H1 (cell line): ENCODE data around the gene SLAMF6. TPM values are rescaled to one million over a fixed set of nuclear protein-coding genes. Genes with fewer than 3 reads are reported as not detected.

Experiments used
- CTCF ChIA-PET: fragments of 300-600 bp; sonication (Branson Sonifier 250); formaldehyde crosslinking; loops from one replicate; lab custom pipeline; 2021; ENCODE audit not compliant: partially characterized antibody; lab: Charles Lee
- POLR2A ChIA-PET: fragments of 300-600 bp; sonication (Branson Sonifier 250); formaldehyde crosslinking; loops from one replicate; lab custom pipeline; 2021; ENCODE audit warnings: inconsistent platforms; ENCODE audit not compliant: partially characterized antibody; lab: Charles Lee
- DNase-seq, 2 experiments: peaks; one replicate each; pipeline versions ENCODE4 v3.0.0 to v3.0.0-alpha.2; 2010 to 2022; ENCODE audit warnings: low spot score in 2 of 2, low read depth in 1 of 2, mixed read lengths in 1 of 2
- FAIRE-seq: peaks from 2 replicates; lab custom pipeline; 2011; peaks lifted over from hg19 to GRCh38; lab: Jason Lieb, UNC
- H2AFZ ChIP-seq: 2 replicates; pipeline ENCODE4 v1.8.1; 2012; ENCODE audit warnings: low read length, inconsistent platforms
- H2AK5ac ChIP-seq: 2 replicates; pipeline ENCODE4 v1.6.1; 2013; ENCODE audit warnings: low read depth, low read length
- H2BK120ac ChIP-seq: replicated peaks from 2 replicates; pipeline ENCODE3; 2013; ENCODE audit warnings: low read depth, low read length, inconsistent platforms
- H2BK12ac ChIP-seq: 2 replicates; pipeline ENCODE4 v1.6.1; 2013; ENCODE audit warnings: low read depth, low read length
- H2BK15ac ChIP-seq: 2 replicates; pipeline ENCODE4 v1.6.1; 2013; ENCODE audit warnings: low read length
- H2BK20ac ChIP-seq: 2 replicates; pipeline ENCODE4 v1.6.1; 2013; ENCODE audit warnings: low read length
- H2BK5ac ChIP-seq: 2 replicates; pipeline ENCODE4 v1.6.1; 2013; ENCODE audit warnings: low read depth, low read length
- H3K14ac ChIP-seq: 2 replicates; pipeline ENCODE4 v1.6.1; 2013; ENCODE audit warnings: inconsistent platforms; ENCODE audit not compliant: insufficient read length
- H3K18ac ChIP-seq: 2 replicates; pipeline ENCODE4 v1.6.1; 2013; ENCODE audit warnings: low read length; ENCODE audit errors: extremely low read depth
- H3K23ac ChIP-seq: 2 replicates; pipeline ENCODE4 v1.6.1; 2013; ENCODE audit warnings: inconsistent platforms; ENCODE audit not compliant: insufficient read length
- H3K23me2 ChIP-seq: 2 replicates; pipeline ENCODE4 v1.6.1; 2013; ENCODE audit warnings: low read depth, low read length
- H3K27ac ChIP-seq: 2 replicates; pipeline ENCODE4 v1.6.1; 2011; ENCODE audit warnings: low read depth, low read length, inconsistent platforms
- H3K27me3 ChIP-seq, 4 experiments: replicated peaks in 1 of 4; 1 replicate in 1 of 4; 2 replicates in 3 of 4; pipeline versions ENCODE4 v1.6.1 to v1.8.1; 2011 to 2013; ENCODE audit warnings: low read length in 3 of 4, mild to moderate bottlenecking in 3 of 4, inconsistent platforms in 2 of 4, mixed read lengths in 2 of 4, moderate library complexity in 1 of 4; ENCODE audit not compliant: control insufficient read depth in 3 of 4, insufficient read depth in 3 of 4; ENCODE audit errors: extremely low read depth in 1 of 4
- H3K36me3 ChIP-seq, 4 experiments: 2 replicates each; pipeline versions ENCODE4 v1.6.1 to v1.8.1; 2011 to 2013; ENCODE audit warnings: mild to moderate bottlenecking in 4 of 4, low read length in 3 of 4, moderate library complexity in 2 of 4, control low read depth in 1 of 4, inconsistent platforms in 1 of 4; ENCODE audit not compliant: insufficient read depth in 4 of 4, control insufficient read depth in 2 of 4
- H3K4ac ChIP-seq: replicated peaks from 2 replicates; pipeline ENCODE3; 2013; ENCODE audit warnings: low read length, low read depth, mixed read lengths, inconsistent platforms; ENCODE audit not compliant: insufficient read length
- H3K4me1 ChIP-seq, 4 experiments: replicated peaks in 1 of 4; 1 replicate in 1 of 4; 2 replicates in 3 of 4; pipeline versions ENCODE4 v1.6.1 to v1.8.1; 2011 to 2013; ENCODE audit warnings: low read length in 3 of 4, inconsistent platforms in 2 of 4, mixed read lengths in 1 of 4; ENCODE audit not compliant: insufficient read depth in 4 of 4, control insufficient read depth in 3 of 4
- H3K4me2 ChIP-seq, 2 experiments: 2 replicates each; pipeline versions ENCODE4 v1.6.1 to v1.8.1; 2011 to 2013; ENCODE audit warnings: low read depth in 2 of 2, low read length in 2 of 2, control low read depth in 1 of 2, inconsistent platforms in 1 of 2, mild to moderate bottlenecking in 1 of 2; ENCODE audit not compliant: insufficient read depth in 1 of 2
- H3K4me3 ChIP-seq, 4 experiments: fragments of 200-600, 300-600 bp in 1 of 4; sonication (generic), shearing (Covaris generic), sonication (Bioruptor Twin) in 1 of 4; 2 replicates each; pipeline versions ENCODE4 v1.5.1 to v1.8.1; 2011 to 2016; ENCODE audit warnings: low read length in 4 of 4, low read depth in 3 of 4, control low read depth in 2 of 4, inconsistent platforms in 2 of 4, mild to moderate bottlenecking in 2 of 4, mixed read lengths in 1 of 4, moderate library complexity in 1 of 4; ENCODE audit not compliant: insufficient read depth in 2 of 4; ENCODE audit errors: extremely low read depth in 1 of 4
- H3K56ac ChIP-seq: replicated peaks from 2 replicates; pipeline ENCODE3; 2013; ENCODE audit warnings: low read depth, mild to moderate bottlenecking, mixed read lengths, low read length, inconsistent platforms; ENCODE audit not compliant: insufficient read length
- H3K79me1 ChIP-seq: 2 replicates; pipeline ENCODE4 v1.6.1; 2013; ENCODE audit warnings: low read depth, low read length, control low read depth
- H3K79me2 ChIP-seq, 2 experiments: 2 replicates each; pipeline versions ENCODE4 v1.6.1 to v1.8.1; 2012 to 2013; ENCODE audit warnings: low read length in 2 of 2, mild to moderate bottlenecking in 2 of 2, inconsistent platforms in 1 of 2; ENCODE audit not compliant: insufficient read depth in 2 of 2, control insufficient read depth in 1 of 2
- H3K9ac ChIP-seq, 4 experiments: replicated peaks in 1 of 4; 1 replicate in 1 of 4; 2 replicates in 3 of 4; pipeline versions ENCODE4 v1.6.1 to v1.8.1; 2011 to 2013; ENCODE audit warnings: low read depth in 3 of 4, low read length in 3 of 4, control low read depth in 2 of 4, mild to moderate bottlenecking in 2 of 4, moderate library complexity in 2 of 4, inconsistent platforms in 1 of 4; ENCODE audit errors: extremely low read depth in 1 of 4
- H3K9me3 ChIP-seq, 2 experiments: 2 replicates each; pipeline versions ENCODE4 v1.6.1 to v1.8.1; 2012 to 2013; ENCODE audit warnings: mild to moderate bottlenecking in 2 of 2, moderate library complexity in 2 of 2, control low read depth in 1 of 2, inconsistent platforms in 1 of 2, low read depth in 1 of 2, low read length in 1 of 2, mixed read lengths in 1 of 2; ENCODE audit not compliant: insufficient read depth in 2 of 2
- H4K20me1 ChIP-seq, 2 experiments: replicated peaks in 1 of 2; 2 replicates each; pipeline versions ENCODE3 to v1.8.1; 2011 to 2013; ENCODE audit warnings: inconsistent platforms in 2 of 2, low read length in 2 of 2, mild to moderate bottlenecking in 1 of 2; ENCODE audit not compliant: insufficient read depth in 2 of 2, control insufficient read depth in 1 of 2
- H4K5ac ChIP-seq: 2 replicates; pipeline ENCODE4 v1.6.1; 2013; ENCODE audit warnings: low read length, low read depth, mixed read lengths, inconsistent platforms; ENCODE audit not compliant: insufficient read length
- H4K8ac ChIP-seq: 2 replicates; pipeline ENCODE4 v1.8.0; 2013; ENCODE audit warnings: mild to moderate bottlenecking, moderate library complexity, low read length, inconsistent platforms; ENCODE audit not compliant: insufficient read depth; ENCODE audit errors: extremely low read depth
- H4K91ac ChIP-seq: replicated peaks from 2 replicates; pipeline ENCODE3; 2013; ENCODE audit warnings: low read length, mixed read lengths, inconsistent platforms; ENCODE audit not compliant: insufficient read length
- CTCF ChIP-seq, 3 experiments: IDR thresholded peaks; 1 replicate in 2 of 3; 2 replicates in 1 of 3; pipeline versions ENCODE4 v1.5.1 to v1.6.1; 2011; ENCODE audit warnings: low read length in 3 of 3, mild to moderate bottlenecking in 3 of 3, inconsistent platforms in 2 of 3, low read depth in 1 of 3, moderate library complexity in 1 of 3; ENCODE audit not compliant: insufficient read depth in 1 of 3; ENCODE audit errors: control extremely low read depth in 1 of 3
- KDM4A ChIP-seq: IDR thresholded peaks from one replicate; pipeline ENCODE4 v1.7.1; 2012; ENCODE audit warnings: low read depth, mild to moderate bottlenecking, moderate library complexity, low read length, inconsistent platforms; ENCODE audit not compliant: severe bottlenecking
- POLR2A ChIP-seq, 2 experiments: IDR thresholded peaks; 1 replicate in 1 of 2; 2 replicates in 1 of 2; pipeline ENCODE4 v1.6.1; 2011; ENCODE audit warnings: low read depth in 2 of 2, low read length in 2 of 2, mild to moderate bottlenecking in 2 of 2; ENCODE audit errors: control extremely low read depth in 1 of 2
- RAD21 ChIP-seq, 2 experiments: IDR thresholded peaks in 1 of 2; conservative IDR thresholded peaks in 1 of 2; 2 replicates each; pipeline ENCODE4 v1.6.1; 2011; ENCODE audit warnings: low read depth in 2 of 2, low read length in 2 of 2, improper control_type of control experiment in 1 of 2, inconsistent platforms in 1 of 2, mild to moderate bottlenecking in 1 of 2, moderate library complexity in 1 of 2
- WGBS, 2 experiments: shearing (Covaris generic) in 1 of 2; methylation state at CpG; one replicate each; pipeline versions ENCODE4 v1.1.6 to v1.1.7; 2013 to 2015; ENCODE audit warnings: low lambda C conversion rate in 2 of 2, mixed read lengths in 2 of 2, inconsistent platforms in 1 of 2, low coverage in 1 of 2, missing lambda C conversion rate in 1 of 2; ENCODE audit not compliant: insufficient replicate concordance in 2 of 2, insufficient coverage in 1 of 2, insufficient read length in 1 of 2; ENCODE audit errors: extremely low coverage in 1 of 2, missing lambda C conversion rate in 1 of 2; 5-methylcytosine and 5-hydroxymethylcytosine counted together
- polyA plus RNA-seq, 7 experiments: library from polyadenylated mRNA; depleted of rRNA in 3 of 7; stranded (reverse) in 5 of 7; unstranded in 2 of 7; fragments of >200 nt in 5 of 7; fragments of 200-250 nt in 2 of 7; gene quantifications; 1 replicate in 5 of 7; 2 replicates in 1 of 7; 4 replicates in 1 of 7; pipeline versions ENCODE4 v1.2.1 to v1.2.3, GENCODE V29; 2011 to 2013; ENCODE audit warnings: missing spikeins in 2 of 7, mixed read lengths in 2 of 7
- total RNA-seq: library from RNA; stranded (reverse); fragmentation: NEBNext Ultra II Directional; extraction: Animal tissue kit (Norgen Biotek cat#: 25700); gene quantifications from 2 replicates; pipeline ENCODE4 v1.2.1, GENCODE V29; 2021

Gene SLAMF6
- total and polyA plus RNA-seq, 2 of the 8 experiments (the other 6 are each of a cell fraction or from before 2014, with no cell fraction given): not detected

- Histone ChIP-seq H3K27ac (no peak overlapping the region), H2BK12ac (no peak overlapping the region), H3K79me2 (no peaks in the 10 kb centered on the region), H3K23me2 (no peaks in the 10 kb centered on the region), H2AFZ (no peak overlapping the region), H3K4me3 (no peak overlapping the region), H3K18ac (no peak overlapping the region), H3K23ac (no peak overlapping the region), H3K36me3 (no peaks in the 10 kb centered on the region), H4K20me1 (no peaks in the 10 kb centered on the region), H4K5ac (no peak overlapping the region), H4K8ac (no peak overlapping the region), H4K91ac (no peak overlapping the region), H2BK5ac (no peak overlapping the region), H2BK15ac (no peak overlapping the region), H3K14ac (no peak overlapping the region), H3K4ac (no peak overlapping the region), H3K9ac (no peak overlapping the region), H3K56ac (no peak overlapping the region), H3K79me1 (no peaks in the 10 kb centered on the region), H3K9me3 (0 out of 4 replicates have a peak, but pooled peaks cover 0 to 2% of the 10 kb centered on the region in 2 experiments), H3K4me2 (no peak overlapping the region), H2BK20ac (no peak overlapping the region), H3K4me1 (no peaks in the 10 kb centered on the region), H3K27me3 (no peaks in the 10 kb centered on the region), H2AK5ac (no peak overlapping the region), H2BK120ac (no peak overlapping the region)
- POLR2A ChIA-PET: no interaction called here
- TF ChIP-seq RAD21 (IDR thresholded peaks at IDR 0.05 in 1 of 2, conservative IDR thresholded peaks at IDR 0.05 in 1 of 2; ENCODE audit: low read depth in 2 of 2, low read length in 2 of 2) (peak; percentile 43 to 56), KDM4A (no peak), POLR2A (IDR thresholded peaks at IDR 0.05; ENCODE audit: control extremely low read depth in 1 of 2, low read depth in 2 of 2, low read length in 2 of 2) (no peak), CTCF (IDR thresholded peaks at IDR 0.05; ENCODE audit: control extremely low read depth in 1 of 3, insufficient read depth in 1 of 3, low read depth in 1 of 3, low read length in 3 of 3) (peak; percentile 56 to 69 (median 68))
- CTCF ChIA-PET: no interaction called here
- peak in 1 of 2 experiments; percentile 53 for DNase-seq
- peak; percentile 55 for FAIRE-seq
- whole genome bisulfite sequencing, 2 experiments: 72% methylated on average over 3 of the region's 3 CpGs; no CpG with 5 or more reads in 1 of the 2 experiments
Observed at GRCh38 chr1:160494620-160495019, 28.4 kb downstream of the SLAMF6 start.
